Measurements from ENCODE around the gene ATRNL1. TPM values are rescaled to one million over a fixed set of nuclear protein-coding genes. Genes with fewer than 3 reads are reported as not detected.
A peak's percentile ranks its signal among the peaks of the same experiment; 100 is the strongest.

ATRNL1 gene
- total RNA-seq, 1 experiment from 2014 or later, result not detected

GRCh38 chr10:115606741-115607140 lies 513.6 kb downstream of the ATRNL1 start:
- no peak overlapping the region for H3K4me3 ChIP-seq (ENCODE audit: low read depth, low read length)
- ChIA-PET CTCF (no interaction called here), POLR2A (no interaction called here)
- no peaks in the 10 kb centered on the region for H3K36me3 ChIP-seq (ENCODE audit: control insufficient read depth, insufficient read depth, low read length)
- Mint-ChIP-seq H3K27ac (ENCODE audit: unreplicated experiment) (no peak overlapping the region), H3K4me3 (ENCODE audit: unreplicated experiment) (no peak overlapping the region), H3K36me3 (ENCODE audit: insufficient read depth, unreplicated experiment) (no peaks in the 10 kb centered on the region), H3K27me3 (ENCODE audit: insufficient read depth, unreplicated experiment) (no peaks in the 10 kb centered on the region), H3K9me3 (ENCODE audit: unreplicated experiment) (no peaks in the 10 kb centered on the region), H3K4me1 (ENCODE audit: low read depth, unreplicated experiment) (no peaks in the 10 kb centered on the region)
- BruUV-seq (replicated peaks), result no TSS peak
- DNase-seq, result no peak
- H3K27me3 ChIP-seq (replicated peaks; ENCODE audit: control insufficient read depth, insufficient read depth, low read length), result no peaks in the 10 kb centered on the region
- no peak for TF ChIP-seq CTCF (IDR thresholded peaks at IDR 0.05; ENCODE audit: insufficient read depth in 1 of 2, low read depth in 1 of 2, low read length in 1 of 2, severe bottlenecking in 1 of 2, unreplicated experiment in 1 of 2)
- no peaks in the 10 kb centered on the region for H3K4me1 ChIP-seq
- no peaks in the 10 kb centered on the region for H3K9me3 ChIP-seq
- intact Hi-C loops (cut with micrococcal nuclease; ENCODE audit: unreplicated experiment), result no loop called here

GRCh38 chr10:115624448-115624847 lies 531.3 kb downstream of the ATRNL1 start:
- POLR2A ChIA-PET, result no interaction called here
- intact Hi-C loops (cut with micrococcal nuclease; ENCODE audit: unreplicated experiment), result no loop called here
- DNase-seq, result peak in 1 of 2 experiments; percentile 10
- no peaks in the 10 kb centered on the region for H3K36me3 ChIP-seq (ENCODE audit: control insufficient read depth, insufficient read depth, low read length)
- Mint-ChIP-seq H3K9me3 (ENCODE audit: unreplicated experiment) (no peaks in the 10 kb centered on the region), H3K4me1 (ENCODE audit: low read depth, unreplicated experiment) (no peaks in the 10 kb centered on the region), H3K27ac (ENCODE audit: unreplicated experiment) (no peak overlapping the region), H3K4me3 (ENCODE audit: unreplicated experiment) (no peak overlapping the region), H3K27me3 (ENCODE audit: insufficient read depth, unreplicated experiment) (no peaks in the 10 kb centered on the region), H3K36me3 (ENCODE audit: insufficient read depth, unreplicated experiment) (no peaks in the 10 kb centered on the region)
- CTCF ChIA-PET, result no interaction called here
- BruUV-seq (replicated peaks), result no TSS peak
- H3K4me1 ChIP-seq, result no peaks in the 10 kb centered on the region
- TF ChIP-seq CTCF (IDR thresholded peaks at IDR 0.05; ENCODE audit: insufficient read depth in 1 of 2, low read depth in 1 of 2, low read length in 1 of 2, severe bottlenecking in 1 of 2, unreplicated experiment in 1 of 2), result no peak
- no peaks in the 10 kb centered on the region for H3K27me3 ChIP-seq (replicated peaks; ENCODE audit: control insufficient read depth, insufficient read depth, low read length)
- H3K9me3 ChIP-seq, result no peaks in the 10 kb centered on the region
- H3K4me3 ChIP-seq (ENCODE audit: low read depth, low read length), result no peak overlapping the region

DNA sequence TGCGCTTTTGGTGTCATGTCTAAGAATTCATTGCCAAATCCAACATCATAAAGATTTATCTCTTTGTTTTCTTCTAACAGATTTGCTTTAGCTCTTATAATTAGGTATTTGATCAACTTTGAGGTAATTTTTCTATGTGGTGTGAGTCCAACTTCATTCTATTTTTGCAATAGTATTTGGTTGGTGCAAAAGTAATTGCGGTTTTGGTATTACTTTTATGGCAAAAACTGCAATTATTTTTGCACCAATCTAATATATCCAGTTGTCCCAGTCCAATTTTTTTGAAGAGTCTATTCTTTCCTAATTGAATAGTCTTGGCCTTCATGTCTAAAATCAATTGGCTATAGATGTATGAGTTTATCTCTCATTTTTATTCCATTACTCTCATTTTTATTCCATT lies 535.5 kb downstream of the ATRNL1 start:
- H3K9me3 Mint-ChIP-seq (ENCODE audit: unreplicated experiment), result no peaks in the 10 kb centered on the region
- no peak overlapping the region for H3K27ac Mint-ChIP-seq (ENCODE audit: unreplicated experiment)
- Histone ChIP-seq H3K4me1 (no peaks in the 10 kb centered on the region), H3K36me3 (ENCODE audit: control insufficient read depth, insufficient read depth, low read length) (no peaks in the 10 kb centered on the region), H3K4me3 (ENCODE audit: low read depth, low read length) (no peak overlapping the region), H3K9me3 (no peaks in the 10 kb centered on the region), H3K27me3 (replicated peaks; ENCODE audit: control insufficient read depth, insufficient read depth, low read length) (no peaks in the 10 kb centered on the region)
- DNase-seq, result no peak
- intact Hi-C loops (cut with micrococcal nuclease; ENCODE audit: unreplicated experiment), result no loop called here
- ChIA-PET POLR2A (no interaction called here), CTCF (no interaction called here)
- H3K4me3 Mint-ChIP-seq (ENCODE audit: unreplicated experiment), result no peak overlapping the region
- no TSS peak for BruUV-seq (replicated peaks)
- no peaks in the 10 kb centered on the region for H3K36me3 Mint-ChIP-seq (ENCODE audit: insufficient read depth, unreplicated experiment)
- no peaks in the 10 kb centered on the region for H3K4me1 Mint-ChIP-seq (ENCODE audit: low read depth, unreplicated experiment)
- TF ChIP-seq CTCF (IDR thresholded peaks at IDR 0.05; ENCODE audit: insufficient read depth in 1 of 2, low read depth in 1 of 2, low read length in 1 of 2, severe bottlenecking in 1 of 2, unreplicated experiment in 1 of 2), result no peak
- no peaks in the 10 kb centered on the region for H3K27me3 Mint-ChIP-seq (ENCODE audit: insufficient read depth, unreplicated experiment)

Measured in Caco-2 (cell line).